ENCODE results near the gene MZT2A. TPM values are rescaled to one million over a fixed set of nuclear protein-coding genes. Genes with fewer than 3 reads are reported as not detected.
"Not testable (repeated sequence)": the region's sequence is repeated elsewhere in the genome, so short reads cannot be mapped to it uniquely, and the experiment has no call there.

MZT2A gene
- polyA plus RNA-seq, 1 of the 3 experiments (the other 2 are of a cell fraction): 61.9 TPM

GRCh38 chr2:131476363-131476762 lies 15.8 kb downstream of the MZT2A start:
- POLR2A ChIA-PET; H3F3A ChIP-seq (replicated peaks; ENCODE audit: insufficient read depth); H3K79me2 ChIP-seq (ENCODE audit: insufficient read depth); H3K4me1 ChIP-seq (ENCODE audit: control insufficient read depth in 1 of 2, insufficient read depth in 2 of 2, low read depth in 1 of 2, low read length in 1 of 2); H3K9ac ChIP-seq; H4K20me1 ChIP-seq (ENCODE audit: insufficient read depth); CTCF ChIA-PET; H3K9me3 ChIP-seq; H3K4me2 ChIP-seq; H3K4me3 ChIP-seq (ENCODE audit: low read depth in 2 of 2, low read length in 1 of 2); DNase-seq; H3K36me3 ChIP-seq (replicated peaks in 1 of 2; ENCODE audit: control insufficient read depth in 1 of 2, insufficient read depth in 2 of 2, low read length in 1 of 2); H3K9me2 ChIP-seq; H3K27ac ChIP-seq (ENCODE audit: low read depth in 2 of 2, low read length in 1 of 2); H2AFZ ChIP-seq (ENCODE audit: low read depth); H3K27me3 ChIP-seq (ENCODE audit: insufficient read depth): not testable (repeated sequence)
- WGBS (ENCODE audit: low lambda C conversion rate): 93% methylated on average over 19 of the region's 25 CpGs

- TF ChIP-seq, protein P1, sequence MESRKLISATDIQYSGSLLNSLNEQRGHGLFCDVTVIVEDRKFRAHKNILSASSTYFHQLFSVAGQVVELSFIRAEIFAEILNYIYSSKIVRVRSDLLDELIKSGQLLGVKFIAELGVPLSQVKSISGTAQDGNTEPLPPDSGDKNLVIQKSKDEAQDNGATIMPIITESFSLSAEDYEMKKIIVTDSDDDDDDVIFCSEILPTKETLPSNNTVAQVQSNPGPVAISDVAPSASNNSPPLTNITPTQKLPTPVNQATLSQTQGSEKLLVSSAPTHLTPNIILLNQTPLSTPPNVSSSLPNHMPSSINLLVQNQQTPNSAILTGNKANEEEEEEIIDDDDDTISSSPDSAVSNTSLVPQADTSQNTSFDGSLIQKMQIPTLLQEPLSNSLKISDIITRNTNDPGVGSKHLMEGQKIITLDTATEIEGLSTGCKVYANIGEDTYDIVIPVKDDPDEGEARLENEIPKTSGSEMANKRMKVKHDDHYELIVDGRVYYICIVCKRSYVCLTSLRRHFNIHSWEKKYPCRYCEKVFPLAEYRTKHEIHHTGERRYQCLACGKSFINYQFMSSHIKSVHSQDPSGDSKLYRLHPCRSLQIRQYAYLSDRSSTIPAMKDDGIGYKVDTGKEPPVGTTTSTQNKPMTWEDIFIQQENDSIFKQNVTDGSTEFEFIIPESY (IDR thresholded peaks at IDR 0.05; ENCODE audit: borderline replicate concordance, low read depth): no peak
- TF ChIP-seq POLR2AphosphoS5 (IDR thresholded peaks at IDR 0.05; ENCODE audit: low read depth, low read length) (no peak), FOSL2 (IDR thresholded peaks at IDR 0.05; ENCODE audit: borderline replicate concordance, low read depth) (no peak), FOXM1 (IDR thresholded peaks at IDR 0.05; ENCODE audit: low read depth) (no peak), JUND (IDR thresholded peaks at IDR 0.05) (no peak), IRF3 (IDR thresholded peaks at IDR 0.05; ENCODE audit: low read depth, low read length) (no peak), TEAD4 (IDR thresholded peaks at IDR 0.05; ENCODE audit: borderline replicate concordance, insufficient read depth) (no peak), MEF2A (IDR thresholded peaks at IDR 0.05; ENCODE audit: borderline replicate concordance, low read depth) (no peak), NRF1 (IDR thresholded peaks at IDR 0.05; ENCODE audit: low read depth, low read length) (no peak), FOXJ3 (CRISPR knock-in tag; IDR thresholded peaks at IDR 0.05) (no peak)
- TF ChIP-seq, protein P2, sequence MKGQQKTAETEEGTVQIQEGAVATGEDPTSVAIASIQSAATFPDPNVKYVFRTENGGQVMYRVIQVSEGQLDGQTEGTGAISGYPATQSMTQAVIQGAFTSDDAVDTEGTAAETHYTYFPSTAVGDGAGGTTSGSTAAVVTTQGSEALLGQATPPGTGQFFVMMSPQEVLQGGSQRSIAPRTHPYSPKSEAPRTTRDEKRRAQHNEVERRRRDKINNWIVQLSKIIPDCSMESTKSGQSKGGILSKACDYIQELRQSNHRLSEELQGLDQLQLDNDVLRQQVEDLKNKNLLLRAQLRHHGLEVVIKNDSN (IDR thresholded peaks at IDR 0.05; ENCODE audit: borderline replicate concordance, low read depth): no peak
- TF ChIP-seq, protein P3, sequence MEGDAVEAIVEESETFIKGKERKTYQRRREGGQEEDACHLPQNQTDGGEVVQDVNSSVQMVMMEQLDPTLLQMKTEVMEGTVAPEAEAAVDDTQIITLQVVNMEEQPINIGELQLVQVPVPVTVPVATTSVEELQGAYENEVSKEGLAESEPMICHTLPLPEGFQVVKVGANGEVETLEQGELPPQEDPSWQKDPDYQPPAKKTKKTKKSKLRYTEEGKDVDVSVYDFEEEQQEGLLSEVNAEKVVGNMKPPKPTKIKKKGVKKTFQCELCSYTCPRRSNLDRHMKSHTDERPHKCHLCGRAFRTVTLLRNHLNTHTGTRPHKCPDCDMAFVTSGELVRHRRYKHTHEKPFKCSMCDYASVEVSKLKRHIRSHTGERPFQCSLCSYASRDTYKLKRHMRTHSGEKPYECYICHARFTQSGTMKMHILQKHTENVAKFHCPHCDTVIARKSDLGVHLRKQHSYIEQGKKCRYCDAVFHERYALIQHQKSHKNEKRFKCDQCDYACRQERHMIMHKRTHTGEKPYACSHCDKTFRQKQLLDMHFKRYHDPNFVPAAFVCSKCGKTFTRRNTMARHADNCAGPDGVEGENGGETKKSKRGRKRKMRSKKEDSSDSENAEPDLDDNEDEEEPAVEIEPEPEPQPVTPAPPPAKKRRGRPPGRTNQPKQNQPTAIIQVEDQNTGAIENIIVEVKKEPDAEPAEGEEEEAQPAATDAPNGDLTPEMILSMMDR (IDR thresholded peaks at IDR 0.05): no peak
- no peaks in the 10 kb centered on the region for H3K36me3 ChIP-seq (replicated peaks in 1 of 2; ENCODE audit: control insufficient read depth in 1 of 2, insufficient read depth in 2 of 2, low read length in 1 of 2)
- H3F3A ChIP-seq (replicated peaks; ENCODE audit: insufficient read depth): no peaks in the 10 kb centered on the region
- no peaks in the 10 kb centered on the region for H4K20me1 ChIP-seq (ENCODE audit: insufficient read depth)
- H3K27me3 ChIP-seq (ENCODE audit: insufficient read depth): no peaks in the 10 kb centered on the region
- WGBS (ENCODE audit: low lambda C conversion rate): 88% methylated on average over 16 of the region's 27 CpGs
- no peak for DNase-seq
- no peaks in the 10 kb centered on the region for H3K79me2 ChIP-seq (ENCODE audit: insufficient read depth)
- H3K9me2 ChIP-seq: no peaks in the 10 kb centered on the region
- no peak within 1 kb of the TSS for H2AFZ ChIP-seq (ENCODE audit: low read depth)
- H3K4me2 ChIP-seq: no peak within 1 kb of the TSS
- POLR2A ChIA-PET: no interaction called here
- no peaks in the 10 kb centered on the region for H3K4me1 ChIP-seq (ENCODE audit: control insufficient read depth in 1 of 2, insufficient read depth in 2 of 2, low read depth in 1 of 2, low read length in 1 of 2)
- no peak within 1 kb of the TSS for H3K27ac ChIP-seq (ENCODE audit: low read depth in 2 of 2, low read length in 1 of 2)
- CTCF ChIA-PET: no interaction called here
- no peak within 1 kb of the TSS for H3K9ac ChIP-seq
- H3K4me3 ChIP-seq (ENCODE audit: low read depth in 2 of 2, low read length in 1 of 2): no peak within 1 kb of the TSS
- H3K9me3 ChIP-seq: no peaks in the 10 kb centered on the region
These were observed 16.4 kb downstream of the MZT2A start, which contains the start of gene TUBA3D for GRCh38 chr2:131475831-131476230. TSS of gene TUBA3D (plus strand) at chr2:131476119. CDS start at chr2:131476200, 81 bp downstream.

DNA sequence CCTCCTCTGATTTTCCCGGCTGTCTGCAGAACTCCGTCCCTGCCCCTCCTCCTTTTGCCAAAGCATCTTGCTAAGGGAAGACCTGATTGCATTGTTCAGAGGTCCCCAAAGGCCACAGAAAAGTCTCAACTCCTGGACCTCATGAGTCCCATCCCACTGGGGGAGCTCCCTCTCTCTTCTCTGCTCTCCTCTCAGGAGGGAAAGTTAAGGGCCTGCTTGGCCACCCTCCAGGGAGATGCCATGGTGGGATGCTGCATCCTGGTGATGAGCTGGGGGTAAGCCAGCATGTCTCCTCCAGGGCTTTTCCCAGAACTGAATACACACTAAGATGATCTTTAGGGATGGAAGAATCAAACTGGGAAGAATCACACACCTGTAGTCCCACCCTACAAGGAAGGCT lies 18.9 kb downstream of the MZT2A start:
- H3K9me2 ChIP-seq; H3F3A ChIP-seq (replicated peaks; ENCODE audit: insufficient read depth); H3K9ac ChIP-seq; H3K9me3 ChIP-seq; H3K4me2 ChIP-seq; CTCF ChIA-PET; H3K79me2 ChIP-seq (ENCODE audit: insufficient read depth); H2AFZ ChIP-seq (ENCODE audit: low read depth); DNase-seq; H3K27ac ChIP-seq (ENCODE audit: low read depth in 2 of 2, low read length in 1 of 2); H4K20me1 ChIP-seq (ENCODE audit: insufficient read depth); H3K4me1 ChIP-seq (ENCODE audit: control insufficient read depth in 1 of 2, insufficient read depth in 2 of 2, low read depth in 1 of 2, low read length in 1 of 2); POLR2A ChIA-PET; H3K4me3 ChIP-seq (ENCODE audit: low read depth in 2 of 2, low read length in 1 of 2); H3K27me3 ChIP-seq (ENCODE audit: insufficient read depth); H3K36me3 ChIP-seq (replicated peaks in 1 of 2; ENCODE audit: control insufficient read depth in 1 of 2, insufficient read depth in 2 of 2, low read length in 1 of 2): not testable (repeated sequence)
- 100% methylated on average over 1 of the region's 2 CpGs for WGBS (ENCODE audit: low lambda C conversion rate)

GRCh38 chr2:131471624-131472023 lies 20.6 kb downstream of the MZT2A start:
- no CpG with 5 or more reads among the region's 8 CpGs for WGBS (ENCODE audit: low lambda C conversion rate)
- H4K20me1 ChIP-seq (ENCODE audit: insufficient read depth); H3K27me3 ChIP-seq (ENCODE audit: insufficient read depth); H3K9ac ChIP-seq; H3K9me3 ChIP-seq; POLR2A ChIA-PET; H2AFZ ChIP-seq (ENCODE audit: low read depth); H3K4me2 ChIP-seq; H3K36me3 ChIP-seq (replicated peaks in 1 of 2; ENCODE audit: control insufficient read depth in 1 of 2, insufficient read depth in 2 of 2, low read length in 1 of 2); DNase-seq; H3K4me1 ChIP-seq (ENCODE audit: control insufficient read depth in 1 of 2, insufficient read depth in 2 of 2, low read depth in 1 of 2, low read length in 1 of 2); H3K9me2 ChIP-seq; H3K4me3 ChIP-seq (ENCODE audit: low read depth in 2 of 2, low read length in 1 of 2); CTCF ChIA-PET; H3F3A ChIP-seq (replicated peaks; ENCODE audit: insufficient read depth); H3K79me2 ChIP-seq (ENCODE audit: insufficient read depth); H3K27ac ChIP-seq (ENCODE audit: low read depth in 2 of 2, low read length in 1 of 2): not testable (repeated sequence)

Measured in SK-N-SH (cell line).